HG02798 (cell line): Measurements from ENCODE around the gene FMNL2.

Experiments
- ATAC-seq: cut with Tn5 transposase; IDR thresholded peaks from one replicate; pipeline ENCODE4 v1.9.1; 2021; ENCODE audit warnings: mild to moderate bottlenecking; ENCODE audit not compliant: unreplicated experiment, poor library complexity

Gene FMNL2

DNA sequence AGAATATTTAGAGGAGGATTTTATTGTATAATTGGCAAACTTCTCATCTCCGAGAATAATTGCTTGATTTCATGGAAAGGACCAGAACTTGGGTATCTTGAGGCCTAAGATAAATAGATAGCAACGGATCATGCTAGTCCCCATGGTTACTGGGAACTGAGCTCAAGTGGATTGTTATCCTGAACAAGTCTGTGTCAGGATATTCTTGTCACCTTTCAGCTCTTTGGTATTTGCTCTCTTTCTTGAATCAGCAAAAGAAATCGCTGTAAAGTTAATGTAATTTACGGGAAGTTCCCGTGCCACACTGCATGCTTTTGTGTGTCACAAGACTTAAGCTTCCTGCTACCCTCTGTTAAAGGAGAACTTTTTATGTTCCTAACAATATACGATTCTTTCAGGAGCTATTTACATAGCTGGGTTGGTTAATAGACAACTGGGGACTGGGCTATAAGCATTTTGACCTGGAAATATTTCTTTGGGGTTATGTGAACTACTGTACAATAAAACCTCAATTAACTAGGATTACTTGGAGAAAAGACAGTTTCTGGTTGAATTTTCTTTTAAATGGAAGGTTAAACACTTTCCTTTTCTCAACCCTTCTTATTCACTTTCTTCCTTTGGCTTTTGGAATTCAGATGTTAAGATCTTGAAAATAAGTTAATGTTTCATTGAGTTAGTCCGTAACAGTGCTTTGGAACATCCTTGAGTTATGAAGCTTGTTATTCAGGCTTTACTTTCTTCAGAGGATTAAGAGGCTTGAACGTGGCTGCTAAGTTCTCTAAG, 151.2 kb downstream of the FMNL2 start:
- no peak for ATAC-seq

DNA sequence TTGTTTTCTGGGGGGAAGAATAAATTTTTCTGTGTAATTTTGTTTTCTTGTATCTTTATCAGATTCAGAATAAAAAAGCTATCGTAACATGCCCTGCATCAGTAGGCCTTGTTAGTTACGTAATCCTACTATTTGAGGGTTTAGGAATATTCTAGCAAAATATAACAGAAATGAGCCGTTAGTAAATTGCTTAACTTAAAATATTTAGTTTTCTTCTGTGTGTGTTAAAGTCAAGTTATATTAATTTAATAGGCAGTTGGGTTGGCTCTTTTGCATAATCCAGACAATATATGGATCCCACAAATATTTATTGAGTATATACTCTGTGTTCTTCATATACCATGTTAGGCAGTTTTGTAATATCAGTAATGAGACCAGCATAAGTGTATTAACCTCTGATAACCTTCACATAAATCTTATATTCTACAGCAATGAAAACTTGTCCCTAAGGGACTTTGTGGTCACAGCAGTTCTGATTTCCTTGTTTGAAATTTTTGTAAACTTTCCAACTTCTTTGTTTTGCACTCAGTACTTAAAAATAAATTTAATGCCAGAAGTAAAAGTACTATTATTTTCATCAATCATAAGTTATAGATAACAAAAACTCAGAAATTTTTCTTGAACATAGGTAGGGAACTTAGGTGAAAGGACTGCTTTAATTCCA, 151.9 kb downstream of the FMNL2 start:
- ATAC-seq, result no peak

DNA sequence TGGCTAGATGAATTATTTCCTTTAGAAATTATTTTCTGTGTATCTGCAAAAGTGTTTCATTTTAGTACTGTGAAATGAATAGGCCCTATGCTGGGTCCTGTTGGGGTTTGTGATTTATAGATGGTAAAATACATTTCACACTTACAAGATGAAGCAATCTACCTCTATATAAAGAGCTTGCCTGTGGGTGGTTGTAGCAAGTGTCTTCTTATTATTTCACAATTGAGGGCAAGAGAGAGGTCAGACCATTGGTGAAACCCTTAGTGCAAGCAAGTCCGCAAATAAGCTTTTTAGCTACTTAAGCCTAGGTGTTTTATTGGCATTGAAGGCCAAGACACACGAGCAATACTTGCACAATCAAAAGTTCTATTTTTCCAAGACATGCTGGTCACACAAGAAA, 153.1 kb downstream of the FMNL2 start:
- ATAC-seq, result no peak

DNA sequence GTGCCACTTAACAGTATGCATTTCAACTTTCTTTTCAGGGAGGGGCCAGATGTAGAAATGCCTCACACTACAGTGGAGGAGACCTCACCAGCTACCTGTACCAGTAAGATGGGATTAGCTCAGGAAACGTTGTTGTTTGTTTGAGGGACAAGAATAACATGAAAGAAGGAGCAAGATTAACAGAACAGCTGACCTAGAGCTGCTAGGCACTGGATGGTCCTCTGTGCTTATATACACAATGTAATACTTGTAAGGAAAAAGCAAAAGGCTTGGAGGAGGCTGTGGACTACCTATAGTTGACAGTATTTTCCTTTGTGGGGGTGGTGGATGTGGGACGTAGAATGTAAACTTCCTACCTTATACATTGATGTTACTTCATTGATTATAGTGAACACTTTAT, 154.4 kb downstream of the FMNL2 start:
- no peak for ATAC-seq

DNA sequence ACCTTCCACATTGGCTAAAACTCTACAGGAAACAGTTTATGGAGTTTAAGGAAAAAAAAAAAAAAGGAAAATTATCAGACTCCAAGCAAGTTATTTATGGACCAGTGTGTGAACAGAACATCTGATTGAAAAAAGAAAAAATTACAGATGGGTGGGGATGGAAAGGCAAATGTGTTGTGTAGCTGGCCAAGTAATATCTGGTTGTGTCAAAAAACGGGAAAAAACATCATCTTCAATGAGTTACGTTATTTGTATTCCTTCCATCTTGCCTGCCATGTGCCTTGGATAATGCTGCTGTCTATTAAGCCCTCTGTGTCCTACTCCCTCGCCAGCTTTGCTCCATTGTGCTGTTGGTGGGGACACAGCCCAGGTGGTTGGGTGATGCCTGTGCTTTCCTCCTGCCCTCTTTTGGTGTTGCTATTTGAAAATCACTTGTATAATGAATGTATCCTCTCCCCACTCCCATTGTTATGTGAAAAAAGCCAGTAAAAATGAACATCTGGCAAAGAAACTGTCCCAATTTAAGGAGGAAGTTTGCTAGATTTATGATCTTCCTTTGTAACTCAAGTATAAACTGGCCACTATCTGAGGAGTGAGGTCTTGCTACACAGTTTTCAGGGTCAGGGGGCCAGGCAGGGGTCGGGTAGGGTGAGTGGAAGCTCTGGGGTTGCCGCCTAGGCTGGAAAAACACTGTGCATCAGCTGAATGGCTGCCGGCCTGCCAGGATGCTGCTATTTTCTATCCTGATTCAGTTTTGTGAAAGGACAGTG, 155.9 kb downstream of the FMNL2 start:
- no peak for ATAC-seq

DNA sequence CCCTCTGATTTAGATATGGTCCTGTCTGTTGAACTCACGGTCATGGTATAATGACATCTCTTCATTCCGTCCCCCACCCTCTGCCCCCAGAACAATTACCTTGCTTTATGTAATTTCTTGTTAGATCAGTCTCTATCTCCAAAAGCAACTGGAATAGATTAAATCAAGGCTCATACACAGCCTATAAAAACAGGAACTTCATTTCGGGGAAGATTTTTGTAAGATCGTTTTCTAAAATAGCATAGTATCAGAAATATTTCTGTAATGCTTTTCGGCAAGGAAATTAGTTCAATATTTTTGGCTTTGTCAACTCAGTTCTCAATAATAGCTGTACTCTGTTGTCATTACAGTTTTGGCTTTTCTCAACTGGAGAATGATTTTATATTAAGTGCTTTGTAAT, 157.2 kb downstream of the FMNL2 start:
- no peak for ATAC-seq

DNA sequence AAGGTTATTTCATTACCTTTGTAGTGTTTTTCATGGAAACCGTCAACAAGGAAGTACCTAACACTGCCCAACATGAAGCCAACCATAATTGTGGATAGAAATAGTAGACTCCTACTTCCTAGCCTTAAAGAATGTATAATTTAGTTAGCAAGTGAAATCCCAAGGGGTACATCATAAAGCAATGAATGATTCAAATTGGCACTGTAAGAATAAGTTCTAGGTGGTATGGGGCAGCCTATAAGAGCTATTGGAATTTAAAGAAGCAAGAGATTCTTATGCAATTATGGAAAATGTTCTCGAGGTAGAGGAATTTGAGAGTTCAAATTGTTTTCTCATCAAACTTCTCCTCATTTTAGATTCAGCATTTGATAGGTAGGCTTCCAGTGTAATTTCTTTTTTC, 157.9 kb downstream of the FMNL2 start:
- ATAC-seq, result no peak

DNA sequence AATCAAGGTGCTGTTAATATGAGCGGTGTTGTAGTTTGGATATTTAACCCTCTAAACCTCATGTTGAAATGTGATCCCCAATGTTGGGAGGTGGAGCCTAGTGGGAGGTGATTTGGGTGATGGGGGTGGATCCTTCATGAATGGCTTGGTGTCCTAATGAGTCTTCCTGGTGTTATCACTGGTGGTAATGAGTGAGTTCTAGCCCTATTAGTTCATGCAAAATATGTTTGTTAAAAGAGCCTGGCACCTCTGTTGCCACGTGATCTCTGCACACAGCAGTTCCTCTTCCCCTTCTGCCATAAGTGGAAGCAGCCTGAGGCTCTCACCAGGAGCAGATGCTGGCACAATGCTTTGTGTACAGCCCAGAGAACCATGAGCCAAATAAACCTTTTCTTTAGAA, 158.4 kb downstream of the FMNL2 start:
- ATAC-seq, result no peak

DNA sequence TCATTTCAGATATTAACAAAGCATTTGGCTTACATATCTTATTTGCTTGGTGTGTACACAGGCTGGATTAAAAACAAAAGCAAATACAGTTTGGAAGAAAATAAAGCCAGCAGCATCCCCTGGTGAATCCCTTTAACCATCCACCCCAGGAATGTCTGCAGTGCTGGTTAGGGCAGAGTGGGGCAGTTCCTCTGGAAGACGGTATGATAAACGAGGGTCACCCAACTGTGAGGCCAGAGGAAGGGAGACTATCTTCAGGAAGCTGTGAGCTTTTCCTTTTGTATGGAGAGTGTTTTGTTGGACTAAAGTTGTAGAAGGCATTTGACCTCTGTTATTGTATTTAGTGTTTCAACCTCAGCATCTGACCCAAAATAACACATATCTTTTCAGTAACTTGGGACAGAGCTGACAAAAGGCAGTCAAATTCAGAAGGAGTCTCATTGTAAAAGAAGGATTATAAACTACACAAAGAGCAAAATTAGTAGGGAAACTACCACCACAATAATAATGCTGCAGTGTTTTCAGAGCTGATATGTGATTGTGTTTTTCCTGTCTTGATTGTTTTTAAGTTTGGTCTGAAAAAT, 159.1 kb downstream of the FMNL2 start:
- ATAC-seq, result no peak

DNA sequence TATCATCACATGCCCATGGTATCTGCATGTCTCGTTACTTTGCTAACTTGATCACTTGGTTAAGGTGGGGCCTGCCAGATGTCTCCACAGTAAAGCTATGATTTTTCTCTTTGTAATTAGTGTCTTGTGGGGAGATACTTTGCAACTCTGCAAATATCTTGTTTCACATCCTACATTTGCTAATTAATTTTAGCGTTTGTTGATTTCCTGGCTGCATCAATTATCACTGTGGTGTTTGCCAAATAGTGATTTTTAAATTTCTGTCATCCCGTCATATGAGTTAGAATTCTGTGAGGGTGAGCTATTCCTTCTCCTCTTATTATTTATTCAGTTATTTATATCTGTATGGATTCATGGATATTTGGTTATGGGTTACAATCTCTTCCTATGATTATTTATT, 161.4 kb downstream of the FMNL2 start:
- no peak for ATAC-seq

DNA sequence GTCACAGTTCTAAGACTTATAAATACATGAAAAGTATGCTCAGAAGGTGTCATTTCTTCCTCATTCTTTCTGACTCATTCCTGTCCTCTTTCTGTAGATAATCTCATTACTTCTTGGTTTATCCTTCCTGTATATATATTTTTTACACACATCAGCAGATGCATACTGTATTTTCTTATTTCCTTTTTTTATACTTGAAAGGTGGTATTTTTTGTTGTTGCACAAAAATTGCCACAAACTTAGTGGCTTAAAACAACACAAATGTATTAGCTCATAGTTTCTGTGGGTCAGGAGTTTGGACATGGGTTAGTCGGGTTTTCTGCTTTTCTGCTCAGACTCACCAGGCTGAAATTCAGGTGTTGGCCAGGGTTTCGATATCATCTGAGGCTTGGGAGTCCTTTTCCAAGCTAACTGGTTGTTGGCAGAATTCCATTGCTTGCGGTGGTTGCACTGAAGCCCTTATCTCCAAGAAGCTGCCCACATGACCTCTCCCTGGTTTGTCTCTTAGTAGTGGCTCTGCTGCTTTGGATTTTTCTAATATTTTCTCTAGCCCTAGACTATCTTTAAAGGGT, 162.6 kb downstream of the FMNL2 start:
- peak; percentile 51 for ATAC-seq

DNA sequence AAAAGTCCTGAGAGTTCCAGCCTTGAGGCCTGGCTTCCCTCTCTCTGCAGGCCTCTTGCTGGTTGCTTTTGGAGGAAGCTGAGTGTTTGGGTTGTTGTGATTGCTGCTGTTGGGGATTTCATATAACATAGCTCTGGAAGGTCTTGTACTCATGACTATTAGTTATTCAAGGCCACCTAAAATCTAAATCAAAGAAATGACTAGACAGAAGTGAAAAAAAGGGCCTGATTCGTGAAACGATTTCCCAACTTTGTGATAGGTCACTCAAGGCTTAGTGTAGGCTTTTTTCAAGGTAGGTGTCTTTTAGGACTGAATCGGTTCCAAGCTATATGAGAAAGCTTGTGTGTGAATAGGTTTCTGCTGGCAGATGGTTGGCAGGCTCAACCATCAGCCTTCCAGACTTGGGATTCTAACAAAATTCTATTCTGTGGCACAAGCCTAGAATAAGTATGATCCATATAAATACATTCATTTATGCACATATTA, 164.4 kb downstream of the FMNL2 start:
- ATAC-seq, result no peak

DNA sequence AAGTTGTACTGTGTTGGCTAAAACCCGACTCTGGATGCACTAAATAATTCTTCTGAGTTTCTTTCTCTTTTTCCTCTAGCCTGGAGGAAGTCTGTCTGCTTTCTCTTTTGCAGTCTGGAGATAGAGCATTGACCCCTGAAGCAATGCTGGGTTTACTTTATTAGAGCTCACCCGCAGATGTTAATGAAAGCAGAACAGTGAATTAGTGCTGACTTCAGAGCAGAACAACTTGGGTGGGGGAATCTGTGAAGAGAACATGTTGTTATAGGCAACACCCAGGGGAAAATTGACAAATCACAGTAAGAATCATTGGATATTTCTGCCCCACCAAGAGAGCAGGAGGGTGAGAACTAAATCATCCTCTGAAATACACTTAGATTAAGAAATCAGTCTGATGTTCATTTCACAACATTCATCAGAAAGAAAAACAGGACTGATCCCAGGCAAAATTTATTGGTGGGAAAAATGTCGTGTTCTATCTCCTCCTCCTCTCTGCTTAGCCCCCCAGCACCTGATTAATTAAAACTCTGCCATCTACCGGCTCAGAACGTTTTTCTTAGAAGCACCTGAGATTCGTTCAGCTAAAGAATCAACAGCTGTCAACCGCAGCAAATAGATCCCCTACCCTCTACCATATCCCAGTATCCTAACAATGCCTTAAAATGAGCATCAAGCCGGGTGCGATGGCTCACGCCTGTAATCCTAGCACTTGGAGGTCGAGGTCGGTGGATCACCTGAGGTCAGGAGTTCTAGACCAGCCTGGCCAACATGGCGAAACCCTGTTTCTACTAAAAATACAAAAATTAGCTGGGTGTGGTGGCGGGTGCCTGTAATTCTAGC, 165.1 kb downstream of the FMNL2 start:
- ATAC-seq, result no peak

DNA sequence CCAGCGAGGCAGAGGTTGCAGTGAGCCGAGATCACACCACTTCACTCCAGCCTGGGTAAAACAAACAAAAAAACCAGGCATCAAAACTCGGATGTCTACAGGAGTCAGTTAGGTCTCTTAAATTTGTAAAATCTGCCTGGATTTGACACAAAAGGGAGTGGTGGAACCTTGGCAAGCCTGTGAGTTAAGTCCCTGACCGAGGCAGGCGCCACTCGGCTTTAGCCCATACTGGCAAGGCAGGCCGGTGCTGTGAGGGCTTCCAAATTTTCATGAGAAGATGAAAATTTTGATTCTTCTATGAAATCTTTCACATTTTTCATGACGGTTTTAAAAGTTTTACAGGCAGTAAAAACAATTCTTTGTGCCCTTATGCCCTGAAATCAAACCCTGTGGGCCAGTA, 165.8 kb downstream of the FMNL2 start:
- no peak for ATAC-seq

DNA sequence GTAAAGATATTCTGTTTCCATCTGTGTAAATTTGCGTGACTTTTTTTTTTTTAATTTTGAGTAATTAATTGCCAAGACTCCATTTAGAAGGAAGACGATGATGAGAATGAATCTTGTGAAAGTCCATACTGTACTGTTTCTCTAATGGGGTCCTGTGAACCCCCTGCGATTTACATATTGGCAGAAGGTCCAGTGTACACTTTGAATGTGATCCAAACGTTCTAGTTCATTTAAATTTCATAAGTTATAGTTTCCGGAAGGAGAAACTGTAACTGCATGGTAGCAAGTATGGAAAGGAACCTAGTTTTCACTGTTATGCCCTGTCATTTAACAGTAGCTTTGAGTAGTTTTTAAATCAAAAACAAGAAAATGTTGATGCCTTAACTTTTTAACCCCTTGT, 166.7 kb downstream of the FMNL2 start:
- no peak for ATAC-seq

DNA sequence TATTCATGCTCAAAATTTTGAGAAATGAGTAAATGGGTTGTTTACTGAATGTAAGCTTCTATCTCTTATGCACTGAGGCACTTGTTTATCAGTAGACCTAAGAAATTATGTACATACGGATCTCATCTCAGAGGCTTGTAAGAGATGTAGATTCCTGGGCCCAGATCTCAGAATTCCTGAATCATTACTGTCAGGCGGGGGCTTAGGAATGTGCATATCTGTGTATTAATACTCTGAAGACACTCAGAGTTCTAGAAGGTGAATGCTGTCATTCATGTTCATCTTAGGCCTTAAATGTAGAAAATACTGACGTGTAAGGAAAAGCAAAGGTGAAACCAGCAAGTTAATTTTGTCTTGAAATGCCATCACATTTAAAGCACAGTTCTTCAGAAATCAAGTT, 169.6 kb downstream of the FMNL2 start:
- ATAC-seq, result no peak

DNA sequence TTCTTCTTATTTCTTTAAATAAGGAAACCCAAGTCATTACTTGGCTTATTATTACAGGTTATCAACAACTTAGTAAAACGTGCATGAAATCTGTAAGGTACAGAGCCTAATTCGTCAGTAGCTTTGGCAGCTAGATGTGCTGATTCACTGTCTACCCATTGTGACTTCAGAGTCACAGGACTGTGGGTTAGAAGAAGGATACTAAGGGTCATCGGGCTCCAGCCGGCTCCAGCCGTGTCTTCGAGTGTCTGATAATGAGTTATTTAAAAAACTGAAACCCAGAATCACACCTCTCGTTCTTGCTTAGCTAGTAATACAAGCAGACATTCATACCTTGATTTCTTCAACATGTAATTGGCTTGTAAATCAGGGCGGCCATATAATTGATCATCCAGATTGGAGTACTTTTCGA, 170.5 kb downstream of the FMNL2 start:
- ATAC-seq, result peak; percentile 44

DNA sequence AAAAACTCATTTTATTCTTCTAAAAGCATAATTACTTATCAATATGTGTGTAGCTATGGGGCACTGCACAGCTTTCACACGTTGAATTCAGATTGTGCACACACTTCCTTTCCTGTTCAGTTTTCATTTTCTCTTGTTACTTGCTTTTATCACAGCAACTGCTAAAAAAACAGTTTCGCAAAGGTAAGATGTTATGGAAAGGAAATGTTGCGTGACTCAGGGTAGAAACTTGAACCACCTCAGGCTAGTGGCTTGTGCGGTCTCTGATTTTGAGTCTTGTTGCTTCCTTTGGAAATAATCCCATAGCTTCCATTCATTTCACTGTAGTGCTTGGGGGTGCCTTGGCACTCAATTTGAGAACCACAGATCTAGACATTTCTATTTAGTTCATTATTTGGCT, 171.9 kb downstream of the FMNL2 start:
- ATAC-seq, result peak; percentile 74

DNA sequence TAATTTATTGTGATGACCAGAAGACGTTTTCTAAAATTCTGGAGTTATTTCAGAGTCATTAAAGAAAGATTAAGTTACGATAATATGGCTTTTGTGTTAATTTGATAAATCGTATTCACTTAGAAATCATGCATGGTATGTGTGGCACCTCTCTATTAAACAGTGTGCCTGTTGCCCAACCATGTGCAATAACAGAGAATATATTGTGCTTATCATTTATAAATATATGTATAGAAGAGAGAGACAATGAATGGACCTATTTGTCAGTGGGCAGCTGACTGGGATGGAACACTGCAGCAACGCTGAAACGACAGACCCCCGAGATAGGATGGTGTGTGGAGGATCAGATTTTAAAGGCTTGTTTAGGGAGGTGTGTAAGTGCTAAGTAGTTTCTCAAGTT, 172.9 kb downstream of the FMNL2 start:
- ATAC-seq, result no peak

DNA sequence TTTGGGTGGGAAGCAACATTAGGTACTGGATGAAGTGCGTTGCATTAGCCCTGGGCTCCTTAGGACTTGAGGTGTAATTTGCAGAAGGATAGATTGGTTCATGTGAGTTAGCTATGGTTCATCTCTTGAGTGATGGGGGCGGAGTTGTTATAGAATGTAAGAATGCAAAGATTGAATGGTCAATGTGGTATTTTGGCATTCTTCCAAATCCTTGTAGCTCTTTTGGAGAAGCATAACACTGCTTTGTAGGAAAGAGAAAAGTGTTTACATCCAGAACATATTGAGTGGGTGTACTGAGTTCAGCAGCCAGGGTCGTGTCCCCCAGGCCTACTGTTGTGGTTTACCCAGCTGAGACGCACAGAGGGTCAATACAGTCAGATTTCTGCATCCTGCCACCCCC, 173.5 kb downstream of the FMNL2 start:
- no peak for ATAC-seq
